Naive thymus-derived CD4-positive, alpha-beta T cell (primary cell): ENCODE measurements around the gene STX18. TPM values are rescaled to one million over a fixed set of nuclear protein-coding genes. Genes with fewer than 3 reads are reported as not detected.

Experiments used
- ATAC-seq: fragments of 150-1000 bp; cut with Tn5 transposase; 2 replicates; pipeline ENCODE4 v1.10.0; 2021; ENCODE audit warnings: mild to moderate bottlenecking, moderate library complexity
- CTCF ChIA-PET: fragments of 350-600 bp; sonication (Branson Sonifier 250); formaldehyde crosslinking; loops from one replicate; lab custom pipeline; 2021; ENCODE audit warnings: antibody characterized with exemption; lab: Charles Lee
- POLR2A ChIA-PET: fragments of 350-600 bp; sonication (Branson Sonifier 250); formaldehyde crosslinking; loops from one replicate; lab custom pipeline; 2021; ENCODE audit warnings: antibody characterized with exemption, inconsistent platforms; lab: Charles Lee
- DNase-seq, 9 donors: peaks; one replicate each; pipeline versions ENCODE4 v3.0.0 to v3.0.0-alpha.2; 2020 to 2022; ENCODE audit warnings: mixed read lengths in 1 of 9
- H3K27ac ChIP-seq: one replicate; pipeline ENCODE4 v1.7.0; 2013; ENCODE audit warnings: mild to moderate bottlenecking, low read depth, low read length, moderate library complexity
- H3K27me3 ChIP-seq, 2 donors: one replicate each; pipeline ENCODE4 v1.7.0; 2013; ENCODE audit warnings: low read length in 2 of 2, mild to moderate bottlenecking in 2 of 2, moderate library complexity in 2 of 2; ENCODE audit not compliant: control insufficient read depth in 2 of 2, insufficient read depth in 2 of 2
- H3K36me3 ChIP-seq, 3 experiments: 1 replicate in 2 of 3; 2 replicates in 1 of 3; pipeline ENCODE4 v1.7.0; 2013; ENCODE audit warnings: low read length in 3 of 3, mild to moderate bottlenecking in 3 of 3, moderate library complexity in 1 of 3; ENCODE audit not compliant: insufficient read depth in 3 of 3, control insufficient read depth in 2 of 3
- H3K4me1 ChIP-seq, 2 donors: one replicate each; pipeline ENCODE4 v1.7.0; 2013; ENCODE audit warnings: low read length in 2 of 2, mild to moderate bottlenecking in 2 of 2, moderate library complexity in 1 of 2; ENCODE audit not compliant: control insufficient read depth in 2 of 2, insufficient read depth in 2 of 2
- H3K4me3 ChIP-seq: 2 replicates; pipeline ENCODE4 v1.7.0; 2013; ENCODE audit warnings: mild to moderate bottlenecking, low read length
- H3K9me3 ChIP-seq, 3 experiments: 1 replicate in 2 of 3; 2 replicates in 1 of 3; pipeline ENCODE4 v1.7.0; 2013; ENCODE audit warnings: low read length in 3 of 3; ENCODE audit not compliant: control insufficient read depth in 2 of 3
- H3K27ac Mint-ChIP-seq, 9 donors: one replicate each; pipeline ENCODE4 v1.8.0; 2020 to 2022; ENCODE audit warnings: mixed read lengths in 9 of 9, mild to moderate bottlenecking in 8 of 9, moderate library complexity in 5 of 9, inconsistent platforms in 2 of 9
- H3K27me3 Mint-ChIP-seq, 5 donors: one replicate each; pipeline ENCODE4 v1.8.0; 2021 to 2022; ENCODE audit warnings: mixed read lengths in 5 of 5, mild to moderate bottlenecking in 1 of 5
- H3K36me3 Mint-ChIP-seq, 5 donors: one replicate each; pipeline ENCODE4 v1.8.0; 2020 to 2022; ENCODE audit warnings: mixed read lengths in 5 of 5, mild to moderate bottlenecking in 3 of 5, inconsistent platforms in 1 of 5
- H3K4me1 Mint-ChIP-seq, 7 donors: one replicate each; pipeline ENCODE4 v1.8.0; 2020 to 2022; ENCODE audit warnings: mixed read lengths in 7 of 7, mild to moderate bottlenecking in 3 of 7, inconsistent platforms in 1 of 7
- H3K4me3 Mint-ChIP-seq, 10 donors: one replicate each; pipeline ENCODE4 v1.8.0; 2020 to 2022; ENCODE audit warnings: mild to moderate bottlenecking in 10 of 10, mixed read lengths in 10 of 10, moderate library complexity in 6 of 10, inconsistent platforms in 2 of 10
- H3K9me3 Mint-ChIP-seq, 11 donors: one replicate each; pipeline ENCODE4 v1.8.0; 2020 to 2022; ENCODE audit warnings: mixed read lengths in 11 of 11, mild to moderate bottlenecking in 4 of 11, inconsistent platforms in 1 of 11, moderate library complexity in 1 of 11
- intact Hi-C, 2 donors: fragments of 100-400 bp; cut with micrococcal nuclease; formaldehyde crosslinking; loops; one replicate each; pipeline ENCODE4 v1.15.1; 2023
- polyA plus RNA-seq, 2 donors: library from polyadenylated mRNA; unstranded; fragments of 300-500 nt; fragmentation: Illumina TruSeq; gene quantifications; one replicate each; pipeline ENCODE4 v1.2.3, GENCODE V29; 2021
- total RNA-seq, 6 experiments: library from RNA in 5 of 6; stranded (reverse) in 5 of 6; gene quantifications; 1 replicate in 5 of 6; 2 replicates in 1 of 6; pipeline ENCODE4 v1.2.3 and lab custom pipeline; 2021 to 2026

STX18 gene
- total and polyA plus RNA-seq, 7 experiments from 2014 or later: 16.3 to 28.0 (median 22.7) TPM

DNA sequence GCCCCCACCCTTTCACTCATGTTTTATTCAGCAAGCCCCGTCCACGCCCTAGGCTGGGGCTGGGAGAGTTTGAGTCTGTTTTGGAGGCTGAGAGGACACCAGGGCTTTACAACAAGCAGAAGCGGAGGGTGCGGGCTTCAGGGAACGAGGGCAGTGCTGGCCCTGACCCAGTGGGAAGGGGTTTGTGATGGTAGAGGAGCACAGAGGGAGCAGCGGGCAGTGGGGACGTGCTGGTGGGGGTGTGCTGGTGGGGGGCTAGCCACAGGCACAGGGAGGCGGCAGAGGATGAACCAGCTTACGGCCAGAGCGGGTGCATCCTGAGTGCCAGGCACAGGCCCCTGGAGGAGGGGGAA is 128.5 kb downstream of the STX18 start:
- no peak for DNase-seq
- H3K27ac ChIP-seq: no peak overlapping the region
- Mint-ChIP-seq H3K36me3 (peaks cover under 1 to 17% (median 17%) of the 10 kb centered on the region in 5 donors), H3K27me3 (no peaks in the 10 kb centered on the region), H3K4me3 (no peak overlapping the region), H3K9me3 (peaks cover 0 to 8% (median 0%) of the 10 kb centered on the region in 11 donors), H3K27ac (no peak overlapping the region), H3K4me1 (peaks cover 3 to 18% (median 10%) of the 10 kb centered on the region in 7 donors)
- H3K27me3 ChIP-seq: no peaks in the 10 kb centered on the region
- CTCF ChIA-PET: no interaction called here
- H3K4me1 ChIP-seq: peaks cover 0 to 5% of the 10 kb centered on the region in 2 donors
- peaks cover 0 to 10% (median 0%) of the 10 kb centered on the region in 3 experiments for H3K36me3 ChIP-seq
- POLR2A ChIA-PET: no interaction called here
- H3K9me3 ChIP-seq: no peaks in the 10 kb centered on the region
- no peak for ATAC-seq
- no peak overlapping the region for H3K4me3 ChIP-seq
- intact Hi-C loops: no loop called here

DNA sequence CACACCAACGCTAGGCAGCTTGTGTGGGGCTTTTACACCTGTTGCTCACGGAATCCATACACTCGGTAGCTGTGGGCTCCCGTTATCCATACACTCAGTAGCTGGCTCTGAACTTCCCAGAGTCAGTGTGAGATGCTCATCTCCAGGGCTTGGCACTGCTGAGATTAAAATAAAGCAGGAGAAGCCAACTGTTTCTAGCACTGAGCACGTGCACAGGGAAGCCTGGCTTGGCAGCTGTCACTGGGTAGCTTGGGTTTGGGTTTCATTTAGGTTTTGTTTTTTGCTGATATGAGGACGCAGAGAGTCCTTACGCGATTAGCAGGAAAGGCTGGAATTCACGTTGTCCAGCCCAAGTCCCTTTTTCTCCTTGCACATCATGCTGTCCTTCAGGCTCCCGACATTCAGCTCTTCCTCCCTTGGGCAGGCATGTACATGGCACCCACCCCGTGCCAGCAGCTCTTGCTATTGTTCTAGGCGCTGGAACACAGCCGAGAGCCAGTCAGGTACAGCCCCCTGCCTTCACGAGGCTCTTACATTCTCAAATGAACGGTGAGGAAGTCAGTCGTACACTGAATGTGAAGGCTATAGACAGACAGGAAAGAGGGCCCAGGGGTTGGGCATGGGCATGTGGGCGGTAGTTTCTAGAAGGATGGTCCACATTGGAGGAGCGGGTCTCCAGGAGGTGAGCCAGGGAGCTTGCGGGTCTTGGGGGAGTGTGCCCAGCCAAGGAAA is 129.0 kb downstream of the STX18 start:
- H3K9me3 Mint-ChIP-seq: peaks cover 0 to 8% (median 0%) of the 10 kb centered on the region in 11 donors
- H3K36me3 ChIP-seq: peaks cover 0 to 10% (median 0%) of the 10 kb centered on the region in 3 experiments
- H3K9me3 ChIP-seq: no peaks in the 10 kb centered on the region
- no peaks in the 10 kb centered on the region for H3K27me3 Mint-ChIP-seq
- POLR2A ChIA-PET: no interaction called here
- peaks cover 0 to 13% (median 5%) of the 10 kb centered on the region in 7 donors for H3K4me1 Mint-ChIP-seq
- no peak for DNase-seq
- ATAC-seq: no peak
- H3K27ac ChIP-seq: no peak overlapping the region
- H3K27me3 ChIP-seq: no peaks in the 10 kb centered on the region
- peaks cover 0 to 17% (median 17%) of the 10 kb centered on the region in 5 donors for H3K36me3 Mint-ChIP-seq
- intact Hi-C loops: no loop called here
- H3K4me1 ChIP-seq: no peaks in the 10 kb centered on the region
- H3K4me3 ChIP-seq: no peak overlapping the region
- H3K4me3 Mint-ChIP-seq: no peak overlapping the region
- CTCF ChIA-PET: no interaction called here
- no peak overlapping the region for H3K27ac Mint-ChIP-seq

DNA sequence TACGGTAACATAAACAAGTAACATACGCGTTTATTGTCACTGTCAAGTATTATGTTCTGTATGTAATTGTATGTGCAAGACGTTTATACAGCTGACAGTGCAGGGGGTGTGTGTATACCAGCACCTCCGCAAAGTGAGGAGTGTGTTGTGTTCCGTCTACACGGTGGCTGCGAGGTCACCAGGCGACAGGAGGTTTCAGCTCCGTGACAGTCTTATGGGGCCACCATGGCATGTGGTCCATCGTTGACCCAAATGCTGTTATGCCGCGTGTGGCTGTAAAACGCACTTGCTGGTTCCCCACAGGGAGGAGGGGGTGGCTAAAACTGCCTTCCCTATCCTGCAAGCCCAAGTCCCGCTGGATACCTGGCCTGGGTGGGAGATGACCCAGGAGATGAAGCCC is 129.9 kb downstream of the STX18 start:
- Mint-ChIP-seq H3K27ac (no peak overlapping the region), H3K4me3 (no peak overlapping the region), H3K27me3 (no peaks in the 10 kb centered on the region), H3K36me3 (peaks cover 0 to 17% (median 12%) of the 10 kb centered on the region in 5 donors), H3K4me1 (peaks cover 0 to 4% (median 0%) of the 10 kb centered on the region in 7 donors), H3K9me3 (peaks cover 0 to 7% (median 0%) of the 10 kb centered on the region in 11 donors)
- Histone ChIP-seq H3K27me3 (no peaks in the 10 kb centered on the region), H3K4me1 (no peaks in the 10 kb centered on the region), H3K4me3 (no peak overlapping the region), H3K27ac (no peak overlapping the region), H3K36me3 (peaks cover 0 to 7% (median 0%) of the 10 kb centered on the region in 3 experiments), H3K9me3 (no peaks in the 10 kb centered on the region)
- ATAC-seq: no peak
- ChIA-PET POLR2A (interaction anchor here (0.8 kb wide), 1 partner anchor 135 kb away, joined by 3 read pairs; no protein-coding TSS in a partner anchor), CTCF (interaction anchor here (0.6 kb wide), 1 partner anchor 141 kb away, joined by 3 read pairs; no protein-coding TSS in a partner anchor)
- no peak for DNase-seq
- intact Hi-C loops: no loop called here

DNA sequence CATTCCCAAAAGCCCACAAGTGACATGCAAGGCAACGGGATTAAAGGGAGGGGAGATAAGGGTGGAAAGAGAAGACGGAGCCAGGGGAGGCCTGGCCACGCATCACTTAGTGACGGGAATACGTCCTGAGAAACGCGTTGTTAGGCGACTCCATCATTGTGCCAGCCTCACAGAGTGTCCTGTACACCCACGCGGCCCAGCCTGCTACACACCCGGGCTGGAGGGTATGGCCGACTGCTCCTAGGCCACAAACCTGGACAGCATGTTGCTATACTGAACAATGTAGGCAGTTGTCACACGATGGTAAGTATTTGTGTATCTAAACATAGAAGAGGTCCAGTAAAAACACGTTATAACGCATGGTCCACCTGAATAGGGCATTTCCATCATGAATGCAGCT is 131.6 kb downstream of the STX18 start:
- CTCF ChIA-PET: interaction anchor here (1.1 kb wide), 1 partner anchor 21 kb away, joined by 4 read pairs; no protein-coding TSS in a partner anchor
- H3K4me3 Mint-ChIP-seq: no peak overlapping the region
- H3K36me3 Mint-ChIP-seq: peaks cover 0 to 7% (median 4%) of the 10 kb centered on the region in 5 donors
- peaks cover 0 to 12% (median 0%) of the 10 kb centered on the region in 5 donors for H3K27me3 Mint-ChIP-seq
- H3K4me1 Mint-ChIP-seq: no peaks in the 10 kb centered on the region
- ATAC-seq: no peak
- Histone ChIP-seq H3K4me1 (no peaks in the 10 kb centered on the region), H3K4me3 (no peak overlapping the region), H3K9me3 (no peaks in the 10 kb centered on the region), H3K27me3 (no peaks in the 10 kb centered on the region), H3K36me3 (no peaks in the 10 kb centered on the region), H3K27ac (no peak overlapping the region)
- POLR2A ChIA-PET: no interaction called here
- no peak for DNase-seq
- peaks cover 0 to 1% (median 0%) of the 10 kb centered on the region in 11 donors for H3K9me3 Mint-ChIP-seq
- no peak overlapping the region for H3K27ac Mint-ChIP-seq
- intact Hi-C loops: no loop called here

DNA sequence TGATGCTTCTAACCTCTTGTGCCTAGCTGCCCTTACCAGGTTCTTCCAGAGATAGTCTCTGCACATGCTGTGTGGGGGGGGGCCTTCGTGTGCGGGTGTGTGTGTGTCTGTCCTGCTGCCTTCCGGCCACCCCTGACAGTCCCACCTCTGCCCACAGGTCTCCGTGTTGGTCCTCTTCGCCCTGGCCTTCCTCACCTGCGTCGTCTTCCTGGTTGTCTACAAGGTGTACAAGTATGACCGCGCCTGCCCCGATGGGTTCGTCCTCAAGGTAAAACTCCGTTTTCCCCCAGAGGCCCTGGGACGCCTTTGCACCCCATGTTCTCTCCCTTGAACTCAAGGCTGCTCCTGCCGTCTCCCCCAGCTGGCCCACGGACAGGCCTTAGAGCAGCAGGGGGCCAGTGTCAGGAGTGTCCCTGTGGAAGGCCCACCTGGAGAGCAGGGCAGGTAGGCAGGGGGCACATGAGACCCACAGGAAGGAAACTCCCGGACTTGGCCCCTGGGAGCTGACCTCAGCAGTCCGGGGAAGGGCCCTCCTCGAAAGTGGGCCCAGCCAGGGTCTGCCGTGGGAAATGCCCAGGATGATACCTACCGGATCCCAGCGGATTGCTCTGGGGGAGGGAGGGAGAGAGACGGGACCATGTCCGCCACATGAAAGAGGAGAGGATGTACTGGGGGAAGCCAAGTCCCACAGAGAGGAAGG is 132.3 kb downstream of the STX18 start:
- Mint-ChIP-seq H3K4me1 (no peaks in the 10 kb centered on the region), H3K36me3 (peaks cover 0 to 5% (median 2%) of the 10 kb centered on the region in 5 donors), H3K27me3 (peaks cover 0 to 12% (median 0%) of the 10 kb centered on the region in 5 donors), H3K27ac (no peak overlapping the region), H3K9me3 (peaks cover 0 to 1% (median 0%) of the 10 kb centered on the region in 11 donors), H3K4me3 (no peak overlapping the region)
- H3K36me3 ChIP-seq: no peaks in the 10 kb centered on the region
- H3K27ac ChIP-seq: no peak overlapping the region
- DNase-seq: no peak
- intact Hi-C loops: no loop called here
- ChIA-PET POLR2A (no interaction called here), CTCF (interaction anchor here (0.6 to 0.7 kb wide), 2 partner anchors 21 to 36 kb away, joined by 3 read pairs; no protein-coding TSS in a partner anchor)
- no peak for ATAC-seq
- H3K4me3 ChIP-seq: no peak overlapping the region
- H3K9me3 ChIP-seq: no peaks in the 10 kb centered on the region
- no peaks in the 10 kb centered on the region for H3K4me1 ChIP-seq
- no peaks in the 10 kb centered on the region for H3K27me3 ChIP-seq

DNA sequence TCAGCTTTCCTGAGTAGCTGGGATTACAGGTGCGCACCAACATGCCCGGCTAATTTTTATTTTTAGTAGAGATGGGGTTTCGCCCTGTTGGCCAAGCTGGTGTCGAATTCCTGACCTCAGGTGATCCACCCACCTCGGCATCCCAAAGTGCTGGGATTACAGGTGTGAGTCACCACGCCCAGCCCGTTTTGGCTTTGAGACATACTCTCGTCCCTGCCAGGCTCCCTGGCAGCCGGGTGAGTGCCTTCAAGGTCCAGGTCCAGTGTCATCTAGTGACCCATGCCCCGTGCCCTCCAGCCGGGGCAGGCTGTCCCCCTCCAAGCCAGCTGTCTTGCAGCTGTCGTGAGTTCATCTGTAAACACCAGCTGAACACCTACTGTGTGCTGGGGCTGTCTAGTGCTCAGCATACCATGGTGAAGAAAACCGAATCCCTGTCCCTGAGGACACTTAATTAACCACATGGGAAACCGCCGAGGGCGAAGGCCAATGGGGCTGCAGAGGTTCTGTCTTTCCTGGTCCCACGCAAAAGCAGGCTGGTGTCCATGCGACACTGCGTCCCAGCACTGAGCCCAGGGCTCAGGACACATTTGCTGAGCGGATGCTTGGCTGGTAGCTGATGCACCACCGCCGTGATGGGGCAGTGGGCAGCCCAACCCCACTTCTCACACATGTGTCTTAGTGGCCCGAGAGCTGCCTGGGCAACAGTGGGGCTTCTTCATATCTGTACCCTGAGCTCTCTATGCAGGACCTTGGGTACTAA is 133.1 kb downstream of the STX18 start:
- no peak overlapping the region for H3K4me3 Mint-ChIP-seq
- no peak overlapping the region for H3K27ac Mint-ChIP-seq
- no peak for ATAC-seq
- H3K4me3 ChIP-seq: no peak overlapping the region
- H3K27me3 Mint-ChIP-seq: peaks cover 0 to 12% (median 0%) of the 10 kb centered on the region in 5 donors
- H3K9me3 Mint-ChIP-seq: peaks cover 0 to 1% (median 0%) of the 10 kb centered on the region in 11 donors
- H3K4me1 Mint-ChIP-seq: no peaks in the 10 kb centered on the region
- no peaks in the 10 kb centered on the region for H3K27me3 ChIP-seq
- ChIA-PET CTCF (interaction anchor here (0.6 to 0.7 kb wide), 2 partner anchors 22 to 37 kb away, joined by 3 read pairs; no protein-coding TSS in a partner anchor), POLR2A (no interaction called here)
- intact Hi-C loops: no loop called here
- H3K36me3 ChIP-seq: no peaks in the 10 kb centered on the region
- no peaks in the 10 kb centered on the region for H3K4me1 ChIP-seq
- H3K27ac ChIP-seq: no peak overlapping the region
- peaks cover 0 to 3% (median 0%) of the 10 kb centered on the region in 5 donors for H3K36me3 Mint-ChIP-seq
- H3K9me3 ChIP-seq: no peaks in the 10 kb centered on the region
- DNase-seq: no peak
